Erythroblast (primary cell): ENCODE measurements around the gene LENG9.

ENCODE experiments used
- GATA1 ChIP-seq: IDR thresholded peaks from 2 replicates; pipeline ENCODE4 v1.6.1; 2011; ENCODE audit warnings: low read depth, mild to moderate bottlenecking, control low read depth, low read length, moderate library complexity
- POLR2A ChIP-seq: IDR thresholded peaks from 2 replicates; pipeline ENCODE4 v1.6.1; 2011; ENCODE audit warnings: mild to moderate bottlenecking, low read length

DNA sequence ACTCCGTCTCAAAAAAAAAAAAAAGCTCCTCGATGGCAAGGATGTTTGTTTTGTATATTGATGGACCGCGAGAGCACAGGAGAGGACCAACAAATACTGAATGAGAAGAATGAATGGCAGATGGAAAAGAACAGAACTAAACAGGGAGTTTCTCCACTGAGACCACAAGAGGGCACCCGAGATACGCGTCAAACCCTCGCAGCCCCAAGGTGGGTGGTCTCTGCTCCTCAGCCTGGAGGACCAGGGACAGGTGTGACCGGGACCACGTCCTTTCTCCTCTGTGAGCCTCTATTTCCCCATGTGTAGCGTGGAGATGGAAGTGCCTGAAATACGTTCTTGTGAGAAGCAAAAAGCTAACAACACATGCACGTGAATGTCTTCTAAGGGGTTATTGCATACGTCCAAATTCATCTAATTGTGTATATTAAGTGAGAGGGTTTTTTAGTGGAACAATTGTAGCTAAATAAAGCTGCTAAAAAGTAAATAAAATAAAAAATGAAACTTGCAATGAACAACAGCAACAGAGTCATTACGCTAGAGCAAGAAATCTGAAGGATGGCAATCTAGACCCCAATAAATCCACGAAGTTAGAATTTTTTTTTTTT is 17.9 kb upstream of the LENG9 start:
- no peak for TF ChIP-seq POLR2A
- no peak for TF ChIP-seq GATA1
